Sigmoid colon (tissue), 7 donors: ENCODE measurements around the gene PRB4. TPM values are rescaled to one million over a fixed set of nuclear protein-coding genes. Genes with fewer than 3 reads are reported as not detected.

Experiments
- polyA plus RNA-seq, 3 donors: library from polyadenylated mRNA; stranded (reverse); fragments of 200-250 nt; gene quantifications; one replicate each; pipeline ENCODE4 v1.2.3, GENCODE V29; 2013
- total RNA-seq, 4 donors: library from RNA; depleted of rRNA; stranded (reverse); fragments of >200 nt; gene quantifications; one replicate each; pipeline ENCODE4 v1.1.0, GENCODE V29; 2016
- donor health status: healthy with polysubstance abuse.
- donor health status: Bipolar disorder and iron deficiency.
- donor health status: healthy.

The PRB4 gene
- total and polyA plus RNA-seq, 7 donors = not detected

Other genes with a start within 250 kb of the PRB4 start
- gene TAS2R46, start 248.1 kb downstream of the PRB4 start, total RNA-seq = 1 to 10 TPM; 2.3 to 5.0 (median 3.1) TPM
- gene TAS2R46, start 248.1 kb downstream of the PRB4 start, polyA plus RNA-seq = under 1 TPM in 1 of 3 donors, not detected in 2; 0.07 TPM
- 1 to 10 TPM; 2.1 to 10.0 (median 3.6) TPM for gene TAS2R43, start 218.1 kb downstream of the PRB4 start, total RNA-seq
- not detected for gene TAS2R43, start 218.1 kb downstream of the PRB4 start, polyA plus RNA-seq
- gene TAS2R30, start 175.8 kb downstream of the PRB4 start, total RNA-seq = 10 to 100 TPM in 1 of 4 donors, 1 to 10 TPM in 3; 8.1 to 10.5 (median 9.4) TPM
- under 1 TPM in 1 of 3 donors, not detected in 2; 0.36 TPM for gene TAS2R30, start 175.8 kb downstream of the PRB4 start, polyA plus RNA-seq
- 10 to 100 TPM; 11.1 to 17.8 (median 14.3) TPM for gene SMIM10L1, start 139.2 kb downstream of the PRB4 start, total RNA-seq
- gene SMIM10L1, start 139.2 kb downstream of the PRB4 start, polyA plus RNA-seq = 1 to 10 TPM; 7.6 to 8.6 (median 7.8) TPM
- not detected for gene TAS2R42, start 123.5 kb downstream of the PRB4 start, total RNA-seq
- gene TAS2R42, start 123.5 kb downstream of the PRB4 start, polyA plus RNA-seq = not detected
- gene PRB3, start 40.7 kb downstream of the PRB4 start, total RNA-seq = not detected
- not detected for gene PRB3, start 40.7 kb downstream of the PRB4 start, polyA plus RNA-seq
- not detected for gene PRB2, start 85.1 kb upstream of the PRB4 start, total RNA-seq
- under 1 TPM in 1 of 3 donors, not detected in 2; 0.04 TPM for gene PRB2, start 85.1 kb upstream of the PRB4 start, polyA plus RNA-seq